Superior temporal gyrus (tissue), 1 donor: ENCODE results near the gene LBHD2.
"Not testable (repeated sequence)": the region's sequence is repeated elsewhere in the genome, so short reads cannot be mapped to it uniquely, and the experiment has no call there.

Experiments used
- DNase-seq: peaks from one replicate; pipeline ENCODE4 v3.0.0-alpha.2; 2016; ENCODE audit errors: extremely low spot score

Gene LBHD2

GRCh38 chr14:103084021-103084919 is at the start of gene LBHD2:
Gene LBHD2, plus strand, starts transcription at chr14:103084210. Its CDS starts 1,803 bp downstream, at chr14:103086013.
- no peak for DNase-seq

- no peak for DNase-seq
Measured at GRCh38 chr14:103041464-103041863, 42.5 kb upstream of the LBHD2 start.

DNA sequence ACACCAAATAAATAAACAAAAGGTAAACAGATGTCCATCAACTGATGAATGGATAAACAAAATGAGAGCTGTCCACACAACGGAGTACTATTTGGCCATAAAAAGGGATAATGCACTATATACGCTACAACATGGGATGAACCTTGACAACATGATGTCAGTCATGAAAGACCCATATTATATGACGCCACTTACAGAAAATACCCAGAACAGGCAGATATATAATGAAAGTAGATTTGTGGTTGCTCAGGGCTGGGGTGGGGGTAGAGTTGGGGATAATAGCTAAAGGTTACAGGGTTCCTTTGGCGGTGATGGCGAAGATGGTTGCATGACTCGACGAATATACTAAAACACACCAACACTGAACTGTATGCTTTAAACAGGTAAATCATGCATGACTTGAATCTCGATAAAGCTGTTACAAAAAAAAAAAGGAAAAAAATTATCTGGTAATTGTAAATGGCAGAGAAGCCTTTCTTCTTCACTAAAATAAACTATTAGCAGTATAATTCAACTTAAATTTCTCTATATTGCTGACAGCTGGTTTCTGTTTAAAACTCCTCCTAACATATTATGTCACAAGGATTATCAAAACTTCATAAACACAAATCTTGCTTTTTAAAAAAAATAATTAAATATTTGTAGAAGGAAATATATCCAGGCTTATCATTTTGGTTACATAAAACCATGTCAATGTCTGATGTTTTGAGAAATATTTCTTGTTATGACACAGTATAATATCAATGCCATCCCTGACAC is 40.6 kb upstream of the LBHD2 start:
- DNase-seq = no peak

DNA sequence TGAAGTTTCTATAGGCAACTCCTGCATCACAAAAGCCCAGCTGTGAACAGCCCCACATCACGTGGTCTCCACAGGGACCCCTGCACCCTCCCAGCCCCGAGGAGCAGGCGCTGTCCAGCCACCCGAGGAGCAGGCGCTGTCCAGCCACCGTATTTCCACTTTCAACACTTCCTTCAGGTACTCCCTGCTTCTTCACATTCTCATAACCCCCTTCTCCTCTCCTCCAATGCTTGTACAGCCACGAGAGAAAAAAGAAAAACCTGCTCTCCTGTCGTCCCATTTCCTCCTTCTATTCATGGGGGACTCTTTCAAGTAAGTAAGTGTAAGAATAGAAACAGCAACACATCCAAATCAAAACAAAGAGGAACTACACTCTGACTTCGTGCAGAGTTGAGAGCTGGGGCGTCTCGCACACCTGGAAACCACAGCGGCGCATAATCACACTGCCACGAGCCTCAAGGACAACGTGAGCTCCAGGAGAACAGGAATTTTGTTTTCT is 38.6 kb upstream of the LBHD2 start:
- no peak for DNase-seq

- not testable (repeated sequence) for DNase-seq
Measured at GRCh38 chr14:103047453-103047852, 36.6 kb upstream of the LBHD2 start.

DNA sequence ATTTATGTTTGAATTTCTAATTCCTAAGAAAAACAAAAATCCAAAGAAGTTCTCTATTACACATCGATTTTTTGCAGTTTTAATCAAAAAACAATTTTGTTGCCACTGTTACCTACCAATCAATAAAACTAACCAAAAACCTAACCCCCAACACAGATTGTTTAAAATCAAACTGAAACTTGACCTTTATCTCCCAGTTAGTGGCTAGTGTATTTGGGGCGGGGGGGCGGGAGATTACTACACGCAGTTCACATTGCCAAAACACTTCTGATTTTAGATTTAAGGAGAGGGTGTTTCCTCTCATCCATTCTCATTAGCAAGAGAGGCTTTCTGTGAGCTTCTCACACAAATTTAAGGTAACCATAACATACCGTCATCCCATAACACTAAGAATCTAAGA is 33.1 kb upstream of the LBHD2 start:
- DNase-seq = no peak

DNA sequence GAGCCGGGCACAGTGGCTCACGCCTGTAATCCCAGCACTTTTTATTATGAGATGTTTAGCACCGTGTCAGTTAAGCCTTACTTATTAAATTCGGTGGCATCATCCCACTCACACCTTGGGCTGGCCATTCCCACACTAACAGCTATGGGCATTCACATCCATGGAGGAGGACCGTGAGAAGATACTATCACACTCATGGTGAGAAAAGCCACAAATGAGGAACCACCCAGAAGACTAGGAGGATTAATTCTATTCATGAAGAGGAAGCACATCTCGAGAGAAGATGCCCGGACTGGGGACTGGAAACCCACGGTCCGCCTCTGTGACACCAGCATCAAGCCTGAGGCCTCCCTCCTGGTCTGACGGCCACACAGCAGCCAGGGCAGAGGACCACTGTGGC is 31.6 kb upstream of the LBHD2 start:
- DNase-seq = no peak

DNA sequence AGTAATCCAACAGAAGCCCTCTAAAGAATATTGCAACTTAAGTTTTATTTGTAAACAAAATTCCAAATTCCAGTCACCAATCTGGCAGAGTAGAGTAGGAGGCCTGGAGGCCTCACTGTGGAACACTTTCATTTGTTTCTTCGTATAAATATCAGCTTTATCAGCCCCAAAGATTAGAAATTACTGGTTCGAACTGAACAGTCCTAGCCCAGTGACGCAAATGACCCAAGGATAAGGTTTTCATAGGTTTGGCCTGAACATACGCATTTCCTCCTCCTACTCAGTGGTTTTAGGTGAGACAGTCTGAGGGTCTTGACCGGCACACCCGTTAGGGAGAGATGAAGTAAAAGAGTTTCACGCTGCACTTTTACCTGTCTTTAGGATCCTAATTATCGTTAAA is 28.3 kb upstream of the LBHD2 start:
- DNase-seq = no peak

- DNase-seq = no peak
Measured at GRCh38 chr14:103056322-103057027, 27.5 kb upstream of the LBHD2 start.

GRCh38 chr14:103057028-103057371 is 27.0 kb upstream of the LBHD2 start:
- no peak for DNase-seq

- DNase-seq = peak; percentile 86
Measured at GRCh38 chr14:103057372-103058163, 26.4 kb upstream of the LBHD2 start, which contains the start of gene CDC42BPB. Gene CDC42BPB, minus strand, starts transcription at chr14:103057549. Its CDS starts 376 bp downstream, at chr14:103057173.

DNA sequence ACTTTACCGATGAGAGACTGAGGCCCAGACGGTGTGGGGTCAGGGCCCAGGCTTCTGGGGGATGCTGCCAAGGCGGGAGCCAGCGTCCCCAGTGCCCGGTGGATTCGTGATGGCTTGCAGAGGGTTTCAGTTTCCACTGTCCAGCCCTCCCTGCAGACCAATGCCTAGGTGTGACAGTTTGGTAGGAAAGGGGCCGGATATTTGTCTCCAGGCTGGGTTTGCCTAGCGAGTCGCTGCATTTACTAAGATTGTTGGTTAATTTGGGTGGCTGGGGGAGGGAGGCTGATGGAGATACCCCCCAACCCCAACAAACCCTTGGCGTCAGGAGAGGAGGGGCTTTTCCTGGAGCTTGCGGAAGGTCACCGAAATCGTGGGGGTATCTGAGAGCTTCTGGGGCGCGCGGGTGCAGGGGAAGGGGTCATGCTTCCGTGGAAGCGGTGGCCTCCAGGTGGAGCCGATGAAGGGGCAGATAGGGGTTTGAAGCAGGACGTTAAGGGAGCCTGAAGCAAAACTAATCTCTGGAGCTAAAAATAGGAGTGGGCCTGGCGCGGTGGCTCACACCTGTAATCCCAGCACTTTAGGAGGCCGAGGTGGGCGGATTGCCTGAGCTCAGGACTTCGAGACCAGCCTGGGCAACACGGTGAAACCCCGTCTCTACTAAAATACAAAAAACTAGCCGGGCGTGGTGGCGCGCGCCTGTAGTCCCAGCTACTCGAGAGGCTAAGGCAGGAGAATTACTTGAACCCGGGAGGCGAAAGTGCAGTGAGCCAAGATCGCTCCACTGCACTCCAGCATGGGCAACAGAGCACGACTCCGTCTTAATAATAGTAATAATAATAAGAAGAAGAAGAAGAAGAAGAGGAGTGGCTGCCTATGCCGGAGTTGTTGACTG is 25.6 kb upstream of the LBHD2 start:
- DNase-seq = no peak

GRCh38 chr14:103059556-103059955 is 24.5 kb upstream of the LBHD2 start:
- DNase-seq = no peak

DNA sequence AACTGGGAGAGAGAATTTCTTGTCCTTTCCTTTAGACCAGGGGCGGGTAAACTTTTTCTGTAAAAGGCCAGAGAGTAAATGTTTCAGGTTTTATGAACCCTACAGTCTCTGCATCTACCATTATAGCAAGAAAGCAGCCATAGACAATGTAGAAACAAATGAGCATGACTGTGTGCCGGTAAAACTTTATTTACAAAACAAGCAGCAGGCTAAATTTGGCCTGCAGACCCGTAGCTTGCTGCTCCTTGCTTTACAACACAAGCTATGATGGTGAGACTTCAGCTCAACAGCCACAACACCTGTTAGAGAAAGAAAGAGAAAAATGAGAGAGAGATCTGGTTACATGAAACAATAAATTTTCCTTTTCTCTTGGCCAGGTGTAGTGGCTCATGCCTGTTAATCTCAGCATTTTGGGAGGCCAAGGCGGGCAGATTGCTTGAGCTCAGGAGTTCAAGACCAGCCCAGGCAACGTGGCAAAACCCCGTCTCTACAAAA is 22.5 kb upstream of the LBHD2 start:
- DNase-seq = no peak

GRCh38 chr14:103064436-103064835 is 19.6 kb upstream of the LBHD2 start:
- DNase-seq = no peak

GRCh38 chr14:103064978-103065377 is 19.0 kb upstream of the LBHD2 start:
- no peak for DNase-seq

DNA sequence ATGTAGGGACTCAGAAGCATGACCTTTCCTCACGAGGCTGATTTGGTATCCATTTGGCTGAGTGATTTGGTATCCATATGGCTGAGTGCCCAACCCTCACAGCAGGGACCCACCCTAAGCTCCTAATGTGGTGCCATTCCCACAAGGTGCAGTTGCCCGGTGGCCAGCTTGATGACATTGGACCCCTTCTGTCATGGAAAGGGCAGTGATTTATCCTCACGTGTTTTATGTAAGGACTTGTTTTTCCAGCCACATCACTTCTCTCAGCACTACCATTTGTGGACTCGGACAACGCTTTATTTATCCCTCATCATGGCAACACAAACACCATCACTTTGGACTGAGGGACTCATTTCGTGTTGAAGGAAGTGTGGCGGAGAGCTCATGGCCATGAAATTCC is 18.1 kb upstream of the LBHD2 start:
- no peak for DNase-seq

- DNase-seq = no peak
Measured at GRCh38 chr14:103066399-103066798, 17.6 kb upstream of the LBHD2 start.

DNA sequence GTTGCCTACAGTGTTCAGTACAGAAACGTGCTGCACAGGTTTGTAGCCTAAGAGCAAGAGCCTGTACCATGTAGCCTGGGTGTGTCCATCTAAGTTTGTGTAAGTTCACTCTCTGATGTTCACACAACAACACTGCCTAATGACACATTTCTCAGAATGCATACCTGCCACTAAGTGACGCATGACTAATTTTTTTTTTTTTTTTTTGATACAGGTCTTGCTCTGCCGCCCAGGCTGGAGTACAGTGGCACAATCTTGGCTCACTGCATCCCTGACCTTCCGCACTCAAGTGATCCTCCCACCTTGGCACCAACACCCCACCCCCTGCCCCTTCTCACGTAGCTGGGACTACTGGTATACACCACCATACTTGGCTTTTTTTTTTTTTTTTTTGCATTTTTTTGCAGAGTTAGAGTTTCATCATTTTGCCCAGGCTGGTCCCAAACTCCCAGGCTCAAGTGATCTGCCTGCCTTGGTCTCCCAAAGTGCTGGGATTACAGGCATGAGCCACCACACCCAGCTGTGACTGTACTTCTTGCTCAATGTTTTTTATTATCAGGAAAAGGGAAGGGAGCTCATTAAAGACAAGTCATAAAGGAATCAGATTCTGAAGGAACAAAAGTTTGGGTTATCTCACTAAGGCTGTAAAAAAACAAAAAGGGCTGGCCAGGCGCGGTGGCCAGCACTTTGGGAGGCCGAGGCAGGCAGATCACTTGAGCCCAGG is 16.6 kb upstream of the LBHD2 start:
- no peak for DNase-seq
